RWPE2 (cell line): ENCODE results near the gene GPR135.

ENCODE experiments used
- ATAC-seq: fragments of 200-7000 bp; cut with Tn5 transposase; 3 replicates; pipeline ENCODE4 v1.9.1; 2021; ENCODE audit warnings: low read depth
- DNase-seq: peaks from one replicate; pipeline ENCODE4 v3.0.0-alpha.2; 2020; ENCODE audit warnings: low spot score
- H3K27ac ChIP-seq: fragments of 450-650 bp; 2 replicates; pipeline ENCODE4 v1.5.1; 2017; ENCODE audit warnings: mild to moderate bottlenecking; ENCODE audit not compliant: poor library complexity, severe bottlenecking
- H3K27me3 ChIP-seq: fragments of 250-450 bp; sonication (Bioruptor Pico); 2 replicates; pipeline ENCODE4 v1.5.1; 2021; ENCODE audit warnings: mild to moderate bottlenecking, moderate library complexity; ENCODE audit not compliant: insufficient read depth, poor library complexity, severe bottlenecking
- H3K36me3 ChIP-seq: fragments of 250-450 bp; sonication (Bioruptor Pico); 2 replicates; pipeline ENCODE4 v1.5.1; 2020; ENCODE audit warnings: low read depth, mild to moderate bottlenecking, moderate library complexity
- H3K4me1 ChIP-seq: fragments of 250-450 bp; sonication (Bioruptor Pico); 2 replicates; pipeline ENCODE4 v1.5.1; 2021; ENCODE audit warnings: mild to moderate bottlenecking, moderate library complexity; ENCODE audit not compliant: insufficient read depth, poor library complexity, severe bottlenecking
- H3K4me3 ChIP-seq: fragments of 250-450 bp; sonication (Bioruptor Pico); 2 replicates; pipeline ENCODE4 v1.5.1; 2021; ENCODE audit warnings: mild to moderate bottlenecking, moderate library complexity; ENCODE audit not compliant: severe bottlenecking
- H3K9me3 ChIP-seq: fragments of 250-450 bp; sonication (Bioruptor Pico); 2 replicates; pipeline ENCODE4 v1.5.1; 2021; ENCODE audit warnings: mild to moderate bottlenecking, moderate library complexity; ENCODE audit not compliant: severe bottlenecking
- TF ChIP-seq, protein P1 (sequence below): fragments of 450-650 bp; IDR thresholded peaks from one replicate; pipeline ENCODE4 v1.5.1; 2017; ENCODE audit warnings: mild to moderate bottlenecking, moderate library complexity; ENCODE audit not compliant: poor library complexity, severe bottlenecking

Gene GPR135

GRCh38 chr14:59509101-59509500 lies 43.9 kb upstream of the GPR135 start:
- no peak overlapping the region for H3K27ac ChIP-seq
- ATAC-seq (no peak), DNase-seq (no peak)
- H3K4me1 ChIP-seq = no peaks in the 10 kb centered on the region
- peaks cover 2% of the 10 kb centered on the region for H3K9me3 ChIP-seq
- TF ChIP-seq, protein P1, sequence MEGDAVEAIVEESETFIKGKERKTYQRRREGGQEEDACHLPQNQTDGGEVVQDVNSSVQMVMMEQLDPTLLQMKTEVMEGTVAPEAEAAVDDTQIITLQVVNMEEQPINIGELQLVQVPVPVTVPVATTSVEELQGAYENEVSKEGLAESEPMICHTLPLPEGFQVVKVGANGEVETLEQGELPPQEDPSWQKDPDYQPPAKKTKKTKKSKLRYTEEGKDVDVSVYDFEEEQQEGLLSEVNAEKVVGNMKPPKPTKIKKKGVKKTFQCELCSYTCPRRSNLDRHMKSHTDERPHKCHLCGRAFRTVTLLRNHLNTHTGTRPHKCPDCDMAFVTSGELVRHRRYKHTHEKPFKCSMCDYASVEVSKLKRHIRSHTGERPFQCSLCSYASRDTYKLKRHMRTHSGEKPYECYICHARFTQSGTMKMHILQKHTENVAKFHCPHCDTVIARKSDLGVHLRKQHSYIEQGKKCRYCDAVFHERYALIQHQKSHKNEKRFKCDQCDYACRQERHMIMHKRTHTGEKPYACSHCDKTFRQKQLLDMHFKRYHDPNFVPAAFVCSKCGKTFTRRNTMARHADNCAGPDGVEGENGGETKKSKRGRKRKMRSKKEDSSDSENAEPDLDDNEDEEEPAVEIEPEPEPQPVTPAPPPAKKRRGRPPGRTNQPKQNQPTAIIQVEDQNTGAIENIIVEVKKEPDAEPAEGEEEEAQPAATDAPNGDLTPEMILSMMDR = no peak
- no peaks in the 10 kb centered on the region for H3K27me3 ChIP-seq
- H3K4me3 ChIP-seq = no peak overlapping the region
- H3K36me3 ChIP-seq = peaks cover 11% of the 10 kb centered on the region

GRCh38 chr14:59507752-59508103 lies 42.5 kb upstream of the GPR135 start:
- no peak for DNase-seq
- H3K4me3 ChIP-seq = no peak overlapping the region
- no peaks in the 10 kb centered on the region for H3K27me3 ChIP-seq
- no peaks in the 10 kb centered on the region for H3K4me1 ChIP-seq
- H3K27ac ChIP-seq = no peak overlapping the region
- peaks cover 24% of the 10 kb centered on the region for H3K36me3 ChIP-seq
- peak; percentile 59 for ATAC-seq
- peaks cover under 1% of the 10 kb centered on the region for H3K9me3 ChIP-seq
- TF ChIP-seq, protein P1 = no peak

DNA sequence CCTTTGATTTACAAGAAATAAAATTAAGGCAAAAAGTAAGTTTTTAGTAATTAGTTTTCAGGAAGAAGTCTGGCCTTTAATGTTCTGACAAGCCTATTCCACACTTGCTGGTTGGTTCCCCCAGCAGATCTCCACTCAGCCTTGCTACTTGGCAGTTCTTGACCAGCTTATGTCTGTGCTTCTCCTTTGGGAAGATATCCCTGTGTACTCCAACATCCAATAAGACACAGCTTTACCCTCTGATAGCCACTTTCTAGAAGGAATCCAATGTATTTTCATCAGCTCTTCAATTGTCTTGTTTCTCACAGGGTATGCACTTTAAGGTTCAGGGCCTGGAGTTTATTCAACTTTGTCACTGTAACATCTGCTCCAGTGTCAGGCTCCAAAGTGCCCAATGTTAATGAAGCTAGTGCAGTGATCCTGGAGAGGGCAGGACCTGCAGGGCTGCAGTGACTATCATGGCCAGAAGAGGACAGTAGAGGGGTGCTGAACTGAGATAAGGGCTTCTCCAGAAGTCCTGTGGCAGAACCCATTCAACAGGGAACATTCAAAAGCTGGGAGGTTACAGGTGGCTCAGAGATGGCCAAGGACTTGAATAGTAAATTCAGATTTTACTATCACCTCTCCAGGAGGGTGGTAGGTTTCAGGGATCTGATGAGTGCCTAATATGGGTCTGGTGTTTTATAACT lies 42.0 kb upstream of the GPR135 start:
- Histone ChIP-seq H3K27me3 (no peaks in the 10 kb centered on the region), H3K27ac (no peak overlapping the region), H3K4me1 (no peaks in the 10 kb centered on the region), H3K36me3 (peaks cover 26% of the 10 kb centered on the region), H3K4me3 (no peak overlapping the region), H3K9me3 (no peaks in the 10 kb centered on the region)
- TF ChIP-seq, protein P1 = peak; percentile 83
- DNase-seq = no peak
- ATAC-seq = peak; percentile 76

GRCh38 chr14:59503256-59503655 lies 38.1 kb upstream of the GPR135 start:
- Histone ChIP-seq H3K27me3 (no peaks in the 10 kb centered on the region), H3K4me1 (no peaks in the 10 kb centered on the region), H3K27ac (no peak overlapping the region), H3K4me3 (no peak overlapping the region), H3K36me3 (peaks cover 64% of the 10 kb centered on the region), H3K9me3 (no peaks in the 10 kb centered on the region)
- ATAC-seq = no peak
- no peak for DNase-seq
- TF ChIP-seq, protein P1 = no peak

GRCh38 chr14:59500732-59501131 lies 35.6 kb upstream of the GPR135 start:
- Histone ChIP-seq H3K4me3 (no peak overlapping the region), H3K27me3 (no peaks in the 10 kb centered on the region), H3K9me3 (no peaks in the 10 kb centered on the region), H3K4me1 (no peaks in the 10 kb centered on the region), H3K36me3 (peaks cover 90% of the 10 kb centered on the region), H3K27ac (no peak overlapping the region)
- ATAC-seq (no peak), DNase-seq (no peak)
- TF ChIP-seq, protein P1 = no peak
